Measurements from ENCODE around the gene ARTN.

GRCh38 chr1:43982808-43983207 lies 49.2 kb downstream of the ARTN start:
- TF ChIP-seq POLR2A (IDR thresholded peaks at IDR 0.05; ENCODE audit: low read depth, low read length): no peak
- TF ChIP-seq TAF1 (IDR thresholded peaks at IDR 0.05; ENCODE audit: borderline replicate concordance, low read depth, low read length): no peak
- no peak for TF ChIP-seq POLR2AphosphoS5 (IDR thresholded peaks at IDR 0.05; ENCODE audit: low read depth, low read length)

All from GM12892 (cell line).